HepG2 (cell line): ENCODE measurements around the gene RBCK1. TPM values are rescaled to one million over a fixed set of nuclear protein-coding genes. Genes with fewer than 3 reads are reported as not detected.

Experiments
- DNMT3B ChIP-seq: conservative IDR thresholded peaks from 2 replicates; pipeline ENCODE4 v1.6.1; 2016; ENCODE audit warnings: missing biosample characterization, control low read depth
- FIP1L1 ChIP-seq: fragments of 200-400 bp; formaldehyde crosslinking; IDR thresholded peaks from 2 replicates; pipeline ENCODE4 v1.6.1; 2018; ENCODE audit warnings: low read depth, mild to moderate bottlenecking, low read length, moderate library complexity, borderline replicate concordance; ENCODE audit not compliant: insufficient read depth
- HCFC1 ChIP-seq: fragments of 150-350 bp; IDR thresholded peaks from 2 replicates; pipeline ENCODE4 v1.6.1; 2014; ENCODE audit warnings: low read depth, low read length
- HMGA1 ChIP-seq: sonication (generic); formaldehyde crosslinking; conservative IDR thresholded peaks from 2 replicates; pipeline ENCODE4 v1.4.0; 2020; ENCODE audit warnings: missing genetic modification reagents
- HOXA9 ChIP-seq: sonication (generic); formaldehyde crosslinking; IDR thresholded peaks from 2 replicates; pipeline ENCODE4 v1.8.1; 2022; ENCODE audit warnings: missing genetic modification reagents, mild to moderate bottlenecking, moderate library complexity, borderline replicate concordance
- KAT7 ChIP-seq: IDR thresholded peaks from 2 replicates; pipeline ENCODE4 v1.6.1; 2018; ENCODE audit warnings: borderline replicate concordance, missing compliant biosample characterization
- KAT8 ChIP-seq: IDR thresholded peaks from 2 replicates; pipeline ENCODE4 v1.6.1; 2016; ENCODE audit warnings: missing genetic modification reagents, missing compliant biosample characterization
- KDM2A ChIP-seq: sonication (generic); formaldehyde crosslinking; IDR thresholded peaks from 2 replicates; pipeline ENCODE4 v1.4.0; 2020; ENCODE audit warnings: low read depth, missing genetic modification reagents, borderline replicate concordance
- KDM6A ChIP-seq: IDR thresholded peaks from 2 replicates; pipeline ENCODE4 v1.6.1; 2016; ENCODE audit warnings: low read depth
- NONO ChIP-seq, 2 experiments: fragments of 450-650 bp in 1 of 2; sonication (generic) in 1 of 2; formaldehyde crosslinking in 1 of 2; IDR thresholded peaks in 1 of 2; conservative IDR thresholded peaks in 1 of 2; 2 replicates each; pipeline versions ENCODE4 v1.6.1 to v1.8.0; 2017 to 2022; ENCODE audit warnings: mild to moderate bottlenecking in 1 of 2, missing genetic modification reagents in 1 of 2, moderate library complexity in 1 of 2
- NR1H2 ChIP-seq: sonication (generic); formaldehyde crosslinking; IDR thresholded peaks from 2 replicates; pipeline ENCODE4 v1.8.1; 2022; ENCODE audit warnings: low read depth, missing genetic modification reagents, borderline replicate concordance
- RARG ChIP-seq: sonication (generic); formaldehyde crosslinking; IDR thresholded peaks from 2 replicates; pipeline ENCODE4 v1.4.0; 2020; ENCODE audit warnings: low read depth, mild to moderate bottlenecking, missing genetic modification reagents
- RBM22 ChIP-seq: fragments of 200-400 bp; formaldehyde crosslinking; optimal IDR thresholded peaks from 2 replicates; pipeline ENCODE3; 2017; ENCODE audit warnings: mild to moderate bottlenecking, low read length, moderate library complexity
- TAF1 ChIP-seq: sonication (generic); formaldehyde crosslinking; IDR thresholded peaks from 2 replicates; pipeline ENCODE4 v1.4.0; 2020; ENCODE audit warnings: missing genetic modification reagents
- XRCC5 ChIP-seq: fragments of 200-400 bp; formaldehyde crosslinking; optimal IDR thresholded peaks from 2 replicates; pipeline ENCODE3; 2017; ENCODE audit warnings: mild to moderate bottlenecking, low read length
- ZC3H13 ChIP-seq: sonication (generic); formaldehyde crosslinking; IDR thresholded peaks from 2 replicates; pipeline ENCODE4 v1.8.1; 2023; ENCODE audit warnings: mild to moderate bottlenecking, missing genetic modification reagents, moderate library complexity
- ZFP82 ChIP-seq: sonication (generic); formaldehyde crosslinking; IDR thresholded peaks from 2 replicates; pipeline ENCODE4 v1.5.1; 2020; ENCODE audit warnings: mild to moderate bottlenecking, missing genetic modification reagents, borderline replicate concordance
- ZNF12 ChIP-seq: sonication (generic); formaldehyde crosslinking; IDR thresholded peaks from 2 replicates; pipeline ENCODE4 v1.5.0; 2020; ENCODE audit warnings: missing genetic modification reagents
- ZNF280D ChIP-seq: sonication (generic); formaldehyde crosslinking; IDR thresholded peaks from 2 replicates; pipeline ENCODE4 v1.5.1; 2020; ENCODE audit warnings: mild to moderate bottlenecking, missing genetic modification reagents
- ZNF441 ChIP-seq: sonication (generic); formaldehyde crosslinking; IDR thresholded peaks from 2 replicates; pipeline ENCODE4 v1.7.0; 2021; ENCODE audit warnings: missing genetic modification reagents, borderline replicate concordance
- ZSCAN5A ChIP-seq: sonication (generic); formaldehyde crosslinking; IDR thresholded peaks from 2 replicates; pipeline ENCODE4 v1.8.0; 2022; ENCODE audit warnings: mild to moderate bottlenecking, missing genetic modification reagents, borderline replicate concordance
- polyA plus RNA-seq, 8 experiments: library from polyadenylated mRNA; depleted of rRNA in 3 of 8; stranded (reverse) in 7 of 8; unstranded in 1 of 8; fragments of >200 nt; fragmentation: Illumina TruSeq in 4 of 8; extraction: Trizol in 4 of 8; gene quantifications; 2 replicates each; pipeline versions ENCODE4 v1.2.1 to v1.2.3, GENCODE V29; 2011 to 2016; ENCODE audit warnings: low read depth in 4 of 8, missing spikeins in 1 of 8, mixed read lengths in 1 of 8; ENCODE audit not compliant: insufficient read depth in 1 of 8
- total RNA-seq, 5 experiments: library from RNA; depleted of rRNA; stranded (reverse); fragments of >200 nt; fragmentation: Illumina TruSeq; extraction: Trizol; gene quantifications; 2 replicates each; pipeline ENCODE4 v1.2.3, GENCODE V29; 2016; ENCODE audit warnings: low read depth in 1 of 5
- TF ChIP-seq, protein P1 (sequence below): sonication (generic); formaldehyde crosslinking; IDR thresholded peaks from 2 replicates; pipeline ENCODE4 v1.4.0; 2020; ENCODE audit warnings: missing genetic modification reagents, mild to moderate bottlenecking, borderline replicate concordance

Gene RBCK1
- total and polyA plus RNA-seq, 2 of the 13 experiments (the other 11 are each of a cell fraction or from before 2014, with no cell fraction given), result 149 to 215 TPM

GRCh38 chr20:461254-462198 is 53.4 kb downstream of the RBCK1 start (continued):
- no peak for TF ChIP-seq ZC3H13 (CRISPR knock-in tag)
- TF ChIP-seq XRCC5, result no peak
- TF ChIP-seq DNMT3B, result no peak
- no peak; the same call in 1 of the 2 replicates for TF ChIP-seq TAF1 (CRISPR knock-in tag)
- TF ChIP-seq, protein P1, sequence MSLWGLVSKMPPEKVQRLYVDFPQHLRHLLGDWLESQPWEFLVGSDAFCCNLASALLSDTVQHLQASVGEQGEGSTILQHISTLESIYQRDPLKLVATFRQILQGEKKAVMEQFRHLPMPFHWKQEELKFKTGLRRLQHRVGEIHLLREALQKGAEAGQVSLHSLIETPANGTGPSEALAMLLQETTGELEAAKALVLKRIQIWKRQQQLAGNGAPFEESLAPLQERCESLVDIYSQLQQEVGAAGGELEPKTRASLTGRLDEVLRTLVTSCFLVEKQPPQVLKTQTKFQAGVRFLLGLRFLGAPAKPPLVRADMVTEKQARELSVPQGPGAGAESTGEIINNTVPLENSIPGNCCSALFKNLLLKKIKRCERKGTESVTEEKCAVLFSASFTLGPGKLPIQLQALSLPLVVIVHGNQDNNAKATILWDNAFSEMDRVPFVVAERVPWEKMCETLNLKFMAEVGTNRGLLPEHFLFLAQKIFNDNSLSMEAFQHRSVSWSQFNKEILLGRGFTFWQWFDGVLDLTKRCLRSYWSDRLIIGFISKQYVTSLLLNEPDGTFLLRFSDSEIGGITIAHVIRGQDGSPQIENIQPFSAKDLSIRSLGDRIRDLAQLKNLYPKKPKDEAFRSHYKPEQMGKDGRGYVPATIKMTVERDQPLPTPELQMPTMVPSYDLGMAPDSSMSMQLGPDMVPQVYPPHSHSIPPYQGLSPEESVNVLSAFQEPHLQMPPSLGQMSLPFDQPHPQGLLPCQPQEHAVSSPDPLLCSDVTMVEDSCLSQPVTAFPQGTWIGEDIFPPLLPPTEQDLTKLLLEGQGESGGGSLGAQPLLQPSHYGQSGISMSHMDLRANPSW, result no peak
- TF ChIP-seq KDM6A (CRISPR knock-in tag), result no peak
- no peak for TF ChIP-seq NR1H2 (CRISPR knock-in tag)
- TF ChIP-seq ZNF441, result no peak
- peak; percentile 41; the same call in 1 of the 2 replicates for TF ChIP-seq ZNF280D (CRISPR knock-in tag)
- TF ChIP-seq RARG (CRISPR knock-in tag), result no peak
- TF ChIP-seq HOXA9 (CRISPR knock-in tag), result 0 out of 2 replicates have a peak, but pooled peaks have one; percentile 19
- no peak for TF ChIP-seq NONO (IDR thresholded peaks at IDR 0.05)
- no peak for TF ChIP-seq NONO (CRISPR knock-in tag; conservative IDR thresholded peaks at IDR 0.05)
- TF ChIP-seq HMGA1 (CRISPR knock-in tag), result no peak
- TF ChIP-seq ZFP82 (CRISPR knock-in tag), result no peak
- no peak for TF ChIP-seq KAT8 (CRISPR knock-in tag)
- no peak for TF ChIP-seq FIP1L1
- TF ChIP-seq ZNF12 (CRISPR knock-in tag), result no peak
- no peak for TF ChIP-seq HCFC1
- 0 out of 2 replicates have a peak, but pooled peaks have one; percentile 0 for TF ChIP-seq KAT7
- no peak for TF ChIP-seq RBM22
- no peak for TF ChIP-seq ZSCAN5A (CRISPR knock-in tag)
- peak; percentile 47 for TF ChIP-seq KDM2A (CRISPR knock-in tag)
